ENCODE measurements around the gene APOBEC2. TPM values are rescaled to one million over a fixed set of nuclear protein-coding genes. Genes with fewer than 3 reads are reported as not detected.

Gene APOBEC2
- polyA plus RNA-seq, 2 of the 4 experiments (the other 2 are of a cell fraction) = not detected

DNA sequence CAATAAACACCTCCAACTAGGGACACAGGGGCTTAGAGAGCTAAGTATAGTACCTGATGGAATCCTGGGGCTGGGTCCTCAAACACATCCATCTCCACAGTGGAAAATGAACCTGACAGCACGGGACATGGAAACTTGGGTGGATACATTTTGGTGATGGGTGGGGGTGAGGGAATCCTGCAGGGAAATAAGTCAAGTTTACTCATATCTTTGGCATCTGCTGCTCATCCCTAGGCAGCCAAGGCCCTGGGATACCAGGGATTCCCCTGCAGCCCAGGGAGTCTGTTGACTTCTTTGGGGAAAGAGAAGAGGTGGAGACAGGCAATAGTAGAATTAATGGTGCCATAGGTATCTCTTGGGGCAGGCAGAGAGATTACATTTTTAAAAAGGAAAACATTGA is 6.6 kb downstream of the APOBEC2 start:
- POLR2A ChIA-PET = no interaction called here
- DNase-seq (ENCODE audit: low read depth in 1 of 2, low spot score in 1 of 2) (no peak), ATAC-seq (peak in 1 of 2 experiments; percentile 52; a peak in 2 of 6 replicates), FAIRE-seq (no peak)
- H3K27ac ChIP-seq = no peak overlapping the region
- H3K9me3 ChIP-seq = no peaks in the 10 kb centered on the region
- 0 out of 3 replicates have a peak overlapping the region, but pooled peaks have one; percentile 14 for H3K4me2 ChIP-seq
- TF ChIP-seq CBX2 (IDR thresholded peaks at IDR 0.05; ENCODE audit: borderline replicate concordance, low read depth) (no peak), MYC (IDR thresholded peaks at IDR 0.05; ENCODE audit: borderline replicate concordance, low read length) (no peak), HOXB5 (CRISPR knock-in tag; IDR thresholded peaks at IDR 0.05) (no peak), PHF8 (IDR thresholded peaks at IDR 0.05; ENCODE audit: borderline replicate concordance, low read depth) (no peak), RAD21 (conservative IDR thresholded peaks at IDR 0.05 in 1 of 2, IDR thresholded peaks at IDR 0.05 in 1 of 2) (no peak), HOXA7 (CRISPR knock-in tag; IDR thresholded peaks at IDR 0.05) (no peak), HDAC2 (IDR thresholded peaks at IDR 0.05) (no peak), ESRRA (IDR thresholded peaks at IDR 0.05; ENCODE audit: borderline replicate concordance, low read length) (no peak), SMC3 (IDR thresholded peaks at IDR 0.05) (no peak), MAZ (IDR thresholded peaks at IDR 0.05; ENCODE audit: borderline replicate concordance, low read depth, low read length) (no peak), NPAS2 (CRISPR knock-in tag; IDR thresholded peaks at IDR 0.05; ENCODE audit: borderline replicate concordance) (no peak), GATA3 (IDR thresholded peaks at IDR 0.05; ENCODE audit: borderline replicate concordance) (no peak)
- TF ChIP-seq, protein P1, sequence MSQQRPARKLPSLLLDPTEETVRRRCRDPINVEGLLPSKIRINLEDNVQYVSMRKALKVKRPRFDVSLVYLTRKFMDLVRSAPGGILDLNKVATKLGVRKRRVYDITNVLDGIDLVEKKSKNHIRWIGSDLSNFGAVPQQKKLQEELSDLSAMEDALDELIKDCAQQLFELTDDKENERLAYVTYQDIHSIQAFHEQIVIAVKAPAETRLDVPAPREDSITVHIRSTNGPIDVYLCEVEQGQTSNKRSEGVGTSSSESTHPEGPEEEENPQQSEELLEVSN (IDR thresholded peaks at IDR 0.05; ENCODE audit: borderline replicate concordance, low read depth) = no peak
- no peak overlapping the region for H3K4me3 ChIP-seq
- peaks cover 12% of the 10 kb centered on the region; the same call in 2 of the 3 replicates for H3K4me1 ChIP-seq
- 44% methylated on average over 1 of the region's 1 CpG for WGBS (ENCODE audit: missing lambda C conversion rate)
- CTCF ChIA-PET = interaction anchor here (2.5 kb wide), 1 partner anchor 32 kb away, joined by 7 read pairs; no protein-coding TSS in a partner anchor

DNA sequence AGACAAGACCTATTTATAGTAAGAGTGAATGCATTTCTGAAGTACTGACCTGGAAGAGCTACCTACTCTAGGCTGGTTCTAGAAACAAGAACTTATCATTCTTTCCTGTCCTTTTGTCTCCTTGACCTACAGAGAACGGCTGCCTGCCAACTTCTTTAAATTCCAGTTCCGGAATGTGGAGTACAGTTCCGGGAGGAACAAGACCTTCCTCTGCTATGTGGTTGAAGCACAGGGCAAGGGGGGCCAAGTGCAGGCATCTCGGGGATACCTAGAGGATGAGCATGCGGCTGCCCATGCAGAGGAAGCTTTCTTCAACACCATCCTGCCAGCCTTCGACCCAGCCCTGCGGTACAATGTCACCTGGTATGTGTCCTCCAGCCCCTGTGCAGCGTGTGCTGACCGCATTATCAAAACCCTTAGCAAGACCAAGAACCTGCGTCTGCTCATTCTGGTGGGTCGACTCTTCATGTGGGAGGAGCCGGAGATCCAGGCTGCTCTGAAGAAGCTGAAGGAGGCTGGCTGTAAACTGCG is 8.3 kb downstream of the APOBEC2 start:
- POLR2A ChIA-PET = no interaction called here
- no peak for FAIRE-seq
- WGBS (ENCODE audit: missing lambda C conversion rate) = 90% methylated on average over 11 of the region's 13 CpGs

More for the DNA sequence above, 8.3 kb downstream of the APOBEC2 start:
- Histone ChIP-seq H3K27ac (no peak overlapping the region), H3K4me3 (no peak overlapping the region), H3K9me3 (no peaks in the 10 kb centered on the region), H3K4me1 (peaks cover 12% of the 10 kb centered on the region; the same call in 2 of the 3 replicates), H3K4me2 (no peak overlapping the region)
- CTCF ChIA-PET = interaction anchor here (1.7 kb wide), 1 partner anchor 22 kb away, joined by 4 read pairs; the partner anchor contains the start of gene UNC5CL
- ATAC-seq (no peak), DNase-seq (ENCODE audit: low read depth in 1 of 2, low spot score in 1 of 2) (no peak)
- TF ChIP-seq, protein P2, sequence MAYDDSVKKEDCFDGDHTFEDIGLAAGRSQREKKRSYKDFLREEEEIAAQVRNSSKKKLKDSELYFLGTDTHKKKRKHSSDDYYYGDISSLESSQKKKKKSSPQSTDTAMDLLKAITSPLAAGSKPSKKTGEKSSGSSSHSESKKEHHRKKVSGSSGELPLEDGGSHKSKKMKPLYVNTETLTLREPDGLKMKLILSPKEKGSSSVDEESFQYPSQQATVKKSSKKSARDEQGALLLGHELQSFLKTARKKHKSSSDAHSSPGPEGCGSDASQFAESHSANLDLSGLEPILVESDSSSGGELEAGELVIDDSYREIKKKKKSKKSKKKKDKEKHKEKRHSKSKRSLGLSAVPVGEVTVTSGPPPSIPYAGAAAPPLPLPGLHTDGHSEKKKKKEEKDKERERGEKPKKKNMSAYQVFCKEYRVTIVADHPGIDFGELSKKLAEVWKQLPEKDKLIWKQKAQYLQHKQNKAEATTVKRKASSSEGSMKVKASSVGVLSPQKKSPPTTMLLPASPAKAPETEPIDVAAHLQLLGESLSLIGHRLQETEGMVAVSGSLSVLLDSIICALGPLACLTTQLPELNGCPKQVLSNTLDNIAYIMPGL (CRISPR knock-in tag; IDR thresholded peaks at IDR 0.05; ENCODE audit: borderline replicate concordance) = no peak
- no peak for TF ChIP-seq NR3C1 (IDR thresholded peaks at IDR 0.05)
- TF ChIP-seq KDM1A (IDR thresholded peaks at IDR 0.05; ENCODE audit: low read depth) = no peak
- no peak for TF ChIP-seq HEYL (CRISPR knock-in tag; IDR thresholded peaks at IDR 0.05)
- TF ChIP-seq, protein P3, sequence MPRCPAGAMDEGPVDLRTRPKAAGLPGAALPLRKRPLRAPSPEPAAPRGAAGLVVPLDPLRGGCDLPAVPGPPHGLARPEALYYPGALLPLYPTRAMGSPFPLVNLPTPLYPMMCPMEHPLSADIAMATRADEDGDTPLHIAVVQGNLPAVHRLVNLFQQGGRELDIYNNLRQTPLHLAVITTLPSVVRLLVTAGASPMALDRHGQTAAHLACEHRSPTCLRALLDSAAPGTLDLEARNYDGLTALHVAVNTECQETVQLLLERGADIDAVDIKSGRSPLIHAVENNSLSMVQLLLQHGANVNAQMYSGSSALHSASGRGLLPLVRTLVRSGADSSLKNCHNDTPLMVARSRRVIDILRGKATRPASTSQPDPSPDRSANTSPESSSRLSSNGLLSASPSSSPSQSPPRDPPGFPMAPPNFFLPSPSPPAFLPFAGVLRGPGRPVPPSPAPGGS (IDR thresholded peaks at IDR 0.05) = no peak
- TF ChIP-seq HOXB5 (CRISPR knock-in tag; IDR thresholded peaks at IDR 0.05) = no peak
- TF ChIP-seq, protein P4, sequence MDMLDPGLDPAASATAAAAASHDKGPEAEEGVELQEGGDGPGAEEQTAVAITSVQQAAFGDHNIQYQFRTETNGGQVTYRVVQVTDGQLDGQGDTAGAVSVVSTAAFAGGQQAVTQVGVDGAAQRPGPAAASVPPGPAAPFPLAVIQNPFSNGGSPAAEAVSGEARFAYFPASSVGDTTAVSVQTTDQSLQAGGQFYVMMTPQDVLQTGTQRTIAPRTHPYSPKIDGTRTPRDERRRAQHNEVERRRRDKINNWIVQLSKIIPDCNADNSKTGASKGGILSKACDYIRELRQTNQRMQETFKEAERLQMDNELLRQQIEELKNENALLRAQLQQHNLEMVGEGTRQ (IDR thresholded peaks at IDR 0.05) = no peak
- TF ChIP-seq SREBF2 (IDR thresholded peaks at IDR 0.05) = no peak
- no peak for TF ChIP-seq NFE2L2 (conservative IDR thresholded peaks at IDR 0.05; ENCODE audit: low read length)
- TF ChIP-seq ZNF302 (CRISPR knock-in tag; IDR thresholded peaks at IDR 0.05) = no peak
- TF ChIP-seq TP53 (CRISPR knock-in tag; IDR thresholded peaks at IDR 0.05) = no peak
- TF ChIP-seq NPAS2 (CRISPR knock-in tag; IDR thresholded peaks at IDR 0.05; ENCODE audit: borderline replicate concordance) = no peak
- TF ChIP-seq KDM5A (IDR thresholded peaks at IDR 0.05) = no peak
- no peak for TF ChIP-seq HOXB13 (CRISPR knock-in tag; IDR thresholded peaks at IDR 0.05; ENCODE audit: low read depth)
